K562 (cell line): ENCODE data around the gene S100A2. TPM values are rescaled to one million over a fixed set of nuclear protein-coding genes. Genes with fewer than 3 reads are reported as not detected.
"Not testable (repeated sequence)": the region's sequence is repeated elsewhere in the genome, so short reads cannot be mapped to it uniquely, and the experiment has no call there.

ENCODE experiments used
- ATAC-seq: fragments of 200-7000 bp; cut with Tn5 transposase; 3 replicates; pipeline ENCODE4 v1.9.1; 2020; ENCODE audit warnings: moderate library complexity
- BruUV-seq: library from RNA; stranded (reverse); fragments of 400-500 nt; replicated peaks from 2 replicates; lab custom pipeline; 2021; lab: Mats Ljungman, UMichigan
- CTCF ChIA-PET: fragments of 300-600 bp; formaldehyde crosslinking; extraction: SDS; loops from one replicate; lab custom pipeline; 2021; ENCODE audit warnings: low intra/inter-chr PET ratio; lab: Yijun Ruan, JAX
- POLR2A ChIA-PET: fragments of 300-600, 350-650 bp; sonication (Branson Sonifier 250); formaldehyde crosslinking; extraction: SDS; loops from one replicate; lab custom pipeline; 2021; ENCODE audit warnings: antibody characterized with exemption, inconsistent platforms; lab: Yijun Ruan, JAX
- DNase-seq, 4 experiments: peaks; one replicate each; pipeline versions ENCODE4 v3.0.0 to v3.0.0-alpha.2; 2011 to 2018; ENCODE audit warnings: low spot score in 3 of 4, mixed read lengths in 3 of 4; ENCODE audit errors: extremely low read depth in 1 of 4
- FAIRE-seq: peaks from 2 replicates; lab custom pipeline; 2011; peaks lifted over from hg19 to GRCh38; lab: Jason Lieb, UNC
- H2AFZ ChIP-seq: 2 replicates; pipeline ENCODE4 v1.6.0; 2011; ENCODE audit warnings: low read depth, low read length, control low read depth, inconsistent platforms
- H3K27ac ChIP-seq: fragments of 200-600 bp; 3 replicates; pipeline ENCODE4 v1.8.0; 2011; ENCODE audit warnings: low read depth, mild to moderate bottlenecking, control low read depth, inconsistent platforms, low read length, moderate library complexity, mixed read lengths; ENCODE audit errors: extremely low read depth
- H3K27me3 ChIP-seq, 2 experiments: fragments of 300-600 bp in 1 of 2; 2 replicates in 1 of 2; 3 replicates in 1 of 2; pipeline versions ENCODE4 v1.6.0 to v1.8.0; 2011; ENCODE audit warnings: inconsistent platforms in 2 of 2, low read length in 2 of 2, mild to moderate bottlenecking in 1 of 2, mixed read lengths in 1 of 2, moderate library complexity in 1 of 2; ENCODE audit not compliant: control insufficient read depth in 2 of 2, insufficient read depth in 2 of 2
- H3K36me3 ChIP-seq: fragments of 300-600 bp; 3 replicates; pipeline ENCODE4 v1.8.0; 2011; ENCODE audit warnings: mild to moderate bottlenecking, low read length, inconsistent platforms; ENCODE audit not compliant: control insufficient read depth, insufficient read depth
- H3K4me1 ChIP-seq, 2 experiments: fragments of 200-600 bp in 1 of 2; replicated peaks in 1 of 2; 2 replicates in 1 of 2; 3 replicates in 1 of 2; pipeline versions ENCODE4 v1.5.1 to v1.8.0; 2011; ENCODE audit warnings: inconsistent platforms in 2 of 2, low read length in 2 of 2, mild to moderate bottlenecking in 1 of 2, mixed read lengths in 1 of 2, moderate library complexity in 1 of 2; ENCODE audit not compliant: control insufficient read depth in 2 of 2, insufficient read depth in 2 of 2
- H3K4me2 ChIP-seq: 2 replicates; pipeline ENCODE4 v1.6.1; 2011; ENCODE audit warnings: low read length, control low read depth, inconsistent platforms, mixed read lengths; ENCODE audit not compliant: insufficient read depth
- H3K4me3 ChIP-seq: fragments of 200-600 bp; sonication (generic), shearing (Covaris generic); 2 replicates; pipeline ENCODE4 v1.5.1; 2016; ENCODE audit warnings: control low read depth, inconsistent platforms
- H3K79me2 ChIP-seq: fragments of 200-600 bp; 3 replicates; pipeline ENCODE4 v1.8.0; 2011; ENCODE audit warnings: low read length, inconsistent platforms; ENCODE audit not compliant: control insufficient read depth, insufficient read depth
- H3K9ac ChIP-seq, 2 experiments: 2 replicates each; pipeline versions ENCODE4 v1.6.0 to v1.6.1; 2011; ENCODE audit warnings: low read depth in 2 of 2, low read length in 2 of 2, control low read depth in 1 of 2, inconsistent platforms in 1 of 2, mild to moderate bottlenecking in 1 of 2, mixed read lengths in 1 of 2; ENCODE audit not compliant: insufficient read depth in 1 of 2
- H3K9me1 ChIP-seq: one replicate; pipeline ENCODE4 v1.6.0; 2011; ENCODE audit warnings: inconsistent platforms, mild to moderate bottlenecking, low read length, moderate library complexity; ENCODE audit not compliant: control insufficient read depth, insufficient read depth
- H3K9me3 ChIP-seq: replicated peaks from 2 replicates; pipeline ENCODE4 v1.5.1; 2011; ENCODE audit warnings: low read depth, low read length, inconsistent platforms; ENCODE audit not compliant: control insufficient read depth, insufficient read depth
- H4K20me1 ChIP-seq: replicated peaks from 2 replicates; pipeline ENCODE4 v1.6.1; 2011; ENCODE audit warnings: low read length, inconsistent platforms, mixed read lengths; ENCODE audit not compliant: control insufficient read depth, insufficient read depth
- NFYB ChIP-seq: IDR thresholded peaks from 2 replicates; pipeline ENCODE4 v1.6.1; 2011; ENCODE audit warnings: mild to moderate bottlenecking, moderate library complexity; ENCODE audit not compliant: insufficient read length; ENCODE audit errors: extremely low read depth
- POLR2A ChIP-seq: fragments of 450-650 bp; conservative IDR thresholded peaks from 2 replicates; pipeline ENCODE4 v1.6.1; 2016
- WGBS: fragments of 100-300 bp; shearing (Covaris generic); methylation state at CpG from one replicate; pipeline ENCODE4 v1.1.6; 2016; ENCODE audit warnings: low coverage, mixed read lengths; ENCODE audit not compliant: insufficient coverage; ENCODE audit errors: missing lambda C conversion rate; 5-methylcytosine and 5-hydroxymethylcytosine counted together
- in situ Hi-C: fragments of 300-500 bp; cut with MboI; formaldehyde crosslinking; loops from 4 replicates; pipeline ENCODE4 v1.15.0; 2018; ENCODE audit warnings: inconsistent platforms, mixed read lengths
- intact Hi-C: fragments of 100-400 bp; cut with micrococcal nuclease; formaldehyde crosslinking; loops from 2 replicates; pipeline ENCODE4 v1.14.2; 2022
- polyA plus RNA-seq, 8 experiments: library from polyadenylated mRNA; depleted of rRNA in 4 of 8; stranded (reverse) in 5 of 8; unstranded in 3 of 8; fragments of >200 nt; fragmentation: Nextera tagmentation in 2 of 8; fragmentation: Illumina TruSeq in 1 of 8; extraction: Ambion mirVana in 2 of 8; extraction: Trizol in 1 of 8; gene quantifications; 2 replicates each; pipeline versions ENCODE4 v1.2.1 to v1.2.3, GENCODE V29; 2011 to 2014; ENCODE audit warnings: inconsistent platforms in 1 of 8, missing spikeins in 1 of 8
- total RNA-seq, 7 experiments: library from RNA; depleted of rRNA in 6 of 7; stranded (reverse); fragments of >200 nt in 6 of 7; fragmentation: Illumina TruSeq in 2 of 7; extraction: Trizol in 2 of 7; gene quantifications; 2 replicates each; pipeline versions ENCODE4 v1.2.1 to v1.2.3, GENCODE V29; 2011 to 2021; ENCODE audit warnings: low replicate concordance in 1 of 7
- TF ChIP-seq, protein P1 (sequence below): sonication (generic); formaldehyde crosslinking; IDR thresholded peaks from 2 replicates; pipeline ENCODE4 v1.8.1; 2023; ENCODE audit warnings: mild to moderate bottlenecking, missing genetic modification reagents

The S100A2 gene
- total and polyA plus RNA-seq, 9 of the 15 experiments (the other 6 are each of a cell fraction or from before 2014, with no cell fraction given), result 0.28 to 0.65 (median 0.44) TPM; not detected in 4

DNA sequence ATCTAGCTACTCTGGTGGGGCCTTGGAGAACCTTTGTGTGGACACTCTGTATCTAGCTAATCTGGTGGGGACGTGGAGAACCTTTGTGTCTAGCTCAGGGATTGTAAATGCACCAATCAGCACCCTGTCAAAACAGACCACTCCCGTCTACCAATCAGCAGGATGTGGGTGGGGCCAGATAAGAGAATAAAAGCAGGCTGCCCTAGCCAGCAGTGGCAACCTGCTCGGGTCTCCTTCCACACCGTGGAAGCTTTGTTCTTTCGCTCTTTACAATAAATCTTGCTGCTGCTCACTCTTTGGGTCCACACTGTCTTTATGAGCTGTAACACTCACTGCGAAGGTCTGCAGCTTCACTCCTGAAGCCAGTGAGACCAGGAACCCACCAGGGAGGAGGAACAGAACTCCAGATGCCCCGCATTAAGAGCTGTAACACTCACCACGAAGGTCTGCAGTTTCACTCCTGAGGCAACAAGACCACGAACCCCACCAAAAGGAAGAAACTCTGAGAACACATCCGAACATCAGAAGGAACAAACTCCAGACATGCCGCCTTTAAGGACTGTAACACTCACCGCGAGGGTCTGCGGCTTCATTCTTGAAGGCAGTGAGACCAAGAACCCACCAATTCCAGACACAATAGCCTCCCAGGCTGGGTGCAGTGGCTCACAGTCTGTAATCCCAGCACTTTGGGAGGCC lies 43.1 kb downstream of the S100A2 start:
- intact Hi-C loops, H3K4me2 ChIP-seq, H3K79me2 ChIP-seq, H3K9me1 ChIP-seq, CTCF ChIA-PET, H3K4me3 ChIP-seq, H3K27ac ChIP-seq, H3K27me3 ChIP-seq, FAIRE-seq, H4K20me1 ChIP-seq, H3K9me3 ChIP-seq, H3K36me3 ChIP-seq, in situ Hi-C loops, DNase-seq, H3K9ac ChIP-seq, ATAC-seq: not testable (repeated sequence)
- peaks cover 17 to 25% of the 10 kb centered on the region in 2 experiments for H3K4me1 ChIP-seq
- BruUV-seq, result TSS peak; percentile 93
- 75% methylated on average over 10 of the region's 14 CpGs for WGBS
- TF ChIP-seq POLR2A (peak; percentile 39; the same call in 1 of the 2 replicates), NFYB (peak; percentile 43)
- POLR2A ChIA-PET, result interaction anchor here (0.7 kb wide), 1 partner anchor 28 kb away, joined by 3 read pairs; no protein-coding TSS in a partner anchor
- 0 out of 2 replicates have a peak overlapping the region, but pooled peaks have one; percentile 48 for H2AFZ ChIP-seq

DNA sequence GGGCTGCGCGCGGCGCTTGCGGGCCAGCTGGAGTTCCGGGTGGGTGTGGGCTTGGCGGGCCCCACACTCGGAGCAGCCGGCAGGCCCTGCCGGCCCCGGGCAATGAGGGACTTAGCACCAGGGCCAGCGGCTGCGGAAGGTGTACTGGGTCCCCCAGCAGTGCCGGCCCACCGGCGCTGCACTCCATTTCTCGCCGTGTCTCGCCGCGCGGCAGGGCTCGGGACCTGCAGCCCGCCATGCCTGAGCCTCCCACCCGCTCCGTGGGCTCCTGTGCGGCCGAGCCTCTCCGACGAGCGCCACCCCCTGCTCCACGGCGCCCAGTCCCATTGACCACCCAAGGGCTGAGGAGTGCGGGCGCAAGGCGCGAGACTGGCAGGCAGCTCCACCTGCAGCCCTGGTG lies 43.8 kb downstream of the S100A2 start:
- FAIRE-seq, H3K4me2 ChIP-seq, CTCF ChIA-PET, intact Hi-C loops, H3K9ac ChIP-seq, H2AFZ ChIP-seq, BruUV-seq, H3K27ac ChIP-seq, H3K27me3 ChIP-seq, ATAC-seq, H3K36me3 ChIP-seq, H3K9me1 ChIP-seq, DNase-seq, H3K79me2 ChIP-seq, H3K4me3 ChIP-seq, in situ Hi-C loops, H4K20me1 ChIP-seq, H3K9me3 ChIP-seq: not testable (repeated sequence)
- peaks cover 11 to 19% of the 10 kb centered on the region in 2 experiments for H3K4me1 ChIP-seq
- POLR2A ChIA-PET, result interaction anchor here (1.2 kb wide), 1 partner anchor 97 kb away, joined by 4 read pairs; no protein-coding TSS in a partner anchor
- TF ChIP-seq, protein P1, sequence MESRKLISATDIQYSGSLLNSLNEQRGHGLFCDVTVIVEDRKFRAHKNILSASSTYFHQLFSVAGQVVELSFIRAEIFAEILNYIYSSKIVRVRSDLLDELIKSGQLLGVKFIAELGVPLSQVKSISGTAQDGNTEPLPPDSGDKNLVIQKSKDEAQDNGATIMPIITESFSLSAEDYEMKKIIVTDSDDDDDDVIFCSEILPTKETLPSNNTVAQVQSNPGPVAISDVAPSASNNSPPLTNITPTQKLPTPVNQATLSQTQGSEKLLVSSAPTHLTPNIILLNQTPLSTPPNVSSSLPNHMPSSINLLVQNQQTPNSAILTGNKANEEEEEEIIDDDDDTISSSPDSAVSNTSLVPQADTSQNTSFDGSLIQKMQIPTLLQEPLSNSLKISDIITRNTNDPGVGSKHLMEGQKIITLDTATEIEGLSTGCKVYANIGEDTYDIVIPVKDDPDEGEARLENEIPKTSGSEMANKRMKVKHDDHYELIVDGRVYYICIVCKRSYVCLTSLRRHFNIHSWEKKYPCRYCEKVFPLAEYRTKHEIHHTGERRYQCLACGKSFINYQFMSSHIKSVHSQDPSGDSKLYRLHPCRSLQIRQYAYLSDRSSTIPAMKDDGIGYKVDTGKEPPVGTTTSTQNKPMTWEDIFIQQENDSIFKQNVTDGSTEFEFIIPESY (CRISPR knock-in tag), result peak; percentile 63
- 95% methylated on average over 24 of the region's 37 CpGs for WGBS
